Loucy (cell line): ENCODE measurements around the gene PIGQ.

Source experiments
- H2AFZ ChIP-seq: fragments of 200-600 bp; sonication (generic); 2 replicates; pipeline ENCODE4 v1.6.0; 2016; ENCODE audit warnings: antibody characterized with exemption, mild to moderate bottlenecking, low read length, moderate library complexity
- H3F3A ChIP-seq: fragments of 200-600 bp; 2 replicates; pipeline ENCODE4 v1.6.0; 2016; ENCODE audit warnings: antibody characterized with exemption, low read depth, mild to moderate bottlenecking
- H3K27me3 ChIP-seq: fragments of 200-600 bp; sonication (generic); 2 replicates; pipeline ENCODE4 v1.6.1; 2014; ENCODE audit warnings: low read length, mild to moderate bottlenecking; ENCODE audit not compliant: insufficient read depth, poor library complexity, severe bottlenecking
- H3K36me3 ChIP-seq: fragments of 200-600 bp; sonication (generic); 2 replicates; pipeline ENCODE4 v1.6.1; 2016; ENCODE audit warnings: low read length; ENCODE audit not compliant: insufficient read depth
- H3K4me1 ChIP-seq: fragments of 200-600 bp; sonication (generic); 2 replicates; pipeline ENCODE4 v1.5.1; 2014; ENCODE audit warnings: low read length, mild to moderate bottlenecking; ENCODE audit not compliant: insufficient read depth, poor library complexity, severe bottlenecking
- H3K4me2 ChIP-seq: fragments of 200-600 bp; sonication (generic); 2 replicates; pipeline ENCODE4 v1.6.0; 2014; ENCODE audit warnings: antibody characterized with exemption, low read length, low read depth, mild to moderate bottlenecking; ENCODE audit not compliant: poor library complexity, severe bottlenecking
- H3K4me3 ChIP-seq: fragments of 200-600 bp; sonication (generic); 2 replicates; pipeline ENCODE4 v1.5.1; 2014; ENCODE audit warnings: low read length, mild to moderate bottlenecking, mixed read lengths; ENCODE audit not compliant: poor library complexity, severe bottlenecking
- H3K79me2 ChIP-seq: fragments of 200-600 bp; sonication (generic); 2 replicates; pipeline ENCODE4 v1.6.1; 2014; ENCODE audit warnings: low read length; ENCODE audit not compliant: insufficient read depth
- H3K9ac ChIP-seq: fragments of 200-600 bp; sonication (generic); 2 replicates; pipeline ENCODE4 v1.6.0; 2014; ENCODE audit warnings: mild to moderate bottlenecking, low read depth, low read length, moderate library complexity; ENCODE audit not compliant: poor library complexity, severe bottlenecking
- H3K9me2 ChIP-seq: fragments of 200-600 bp; sonication (generic); replicated peaks from 2 replicates; pipeline ENCODE4 v1.6.1; 2016; ENCODE audit warnings: low read depth, low read length, mixed read lengths
- H3K9me3 ChIP-seq: fragments of 200-600 bp; sonication (generic); 2 replicates; pipeline ENCODE4 v1.6.1; 2014; ENCODE audit warnings: mild to moderate bottlenecking, antibody characterized with exemption, low read length, low read depth; ENCODE audit not compliant: insufficient read depth
- H4K20me1 ChIP-seq: fragments of 200-600 bp; sonication (generic); 2 replicates; pipeline ENCODE4 v1.6.0; 2014; ENCODE audit warnings: antibody characterized with exemption, low read length, mild to moderate bottlenecking; ENCODE audit not compliant: insufficient read depth, poor library complexity, severe bottlenecking
- EZH2phosphoT487 ChIP-seq: fragments of 200-600 bp; IDR thresholded peaks from 2 replicates; pipeline ENCODE4 v1.6.1; 2018; ENCODE audit warnings: antibody characterized with exemption, mild to moderate bottlenecking, moderate library complexity, borderline replicate concordance
- TF ChIP-seq, protein P1 (sequence below): fragments of 200-600 bp; sonication (generic); conservative IDR thresholded peaks from 2 replicates; pipeline ENCODE4 v1.5.1; 2014; ENCODE audit warnings: mild to moderate bottlenecking, antibody characterized with exemption, low read length

PIGQ gene

DNA sequence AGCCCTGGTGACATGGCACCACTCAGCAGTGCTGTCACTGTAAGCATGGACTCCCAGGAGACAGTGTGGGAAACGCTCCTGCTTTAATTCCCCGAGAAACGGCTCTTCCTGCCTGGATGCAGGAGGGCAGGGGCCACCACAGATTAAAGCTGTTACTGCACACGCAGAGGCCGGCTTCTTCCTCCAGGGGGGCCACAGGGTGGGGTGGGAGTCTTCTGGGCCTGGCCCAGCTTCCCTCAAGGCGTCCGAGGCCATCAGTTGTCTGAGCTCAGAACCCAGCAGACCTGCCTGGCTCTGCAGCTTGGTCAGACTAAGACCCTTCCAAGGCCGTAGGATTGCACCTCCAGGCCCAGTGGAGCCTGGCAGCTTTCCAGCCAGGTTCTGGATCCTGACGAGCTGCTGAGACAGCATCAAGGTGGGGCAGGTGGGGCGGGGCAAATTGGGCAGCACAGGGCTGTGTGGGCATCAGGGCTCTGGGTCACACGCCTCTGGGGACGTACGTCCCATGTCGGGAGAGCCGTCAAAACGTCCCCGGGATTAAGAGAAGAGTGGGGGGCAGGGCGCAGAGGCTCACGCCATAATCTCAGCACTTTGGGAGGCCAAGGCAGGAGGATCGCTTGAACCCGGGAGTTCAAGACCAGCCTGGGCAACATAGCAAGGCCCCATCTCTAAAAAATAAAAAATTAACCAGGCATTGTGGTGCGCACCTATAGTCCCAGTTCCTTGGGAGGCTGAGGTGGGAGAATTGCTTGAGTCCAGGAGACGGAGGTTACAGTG is 47.3 kb upstream of the PIGQ start:
- Histone ChIP-seq H3K4me1 (peaks cover 5% of the 10 kb centered on the region), H3K36me3 (no peaks in the 10 kb centered on the region), H3K79me2 (peaks cover 3% of the 10 kb centered on the region; the same call in 1 of the 2 replicates), H2AFZ (no peak overlapping the region), H4K20me1 (no peaks in the 10 kb centered on the region), H3K27me3 (no peaks in the 10 kb centered on the region), H3K9me3 (no peaks in the 10 kb centered on the region), H3K9ac (no peak overlapping the region), H3K9me2 (no peaks in the 10 kb centered on the region), H3K4me3 (no peak overlapping the region), H3F3A (no peaks in the 10 kb centered on the region), H3K4me2 (no peak overlapping the region)
- TF ChIP-seq EZH2phosphoT487: no peak
- TF ChIP-seq, protein P1, sequence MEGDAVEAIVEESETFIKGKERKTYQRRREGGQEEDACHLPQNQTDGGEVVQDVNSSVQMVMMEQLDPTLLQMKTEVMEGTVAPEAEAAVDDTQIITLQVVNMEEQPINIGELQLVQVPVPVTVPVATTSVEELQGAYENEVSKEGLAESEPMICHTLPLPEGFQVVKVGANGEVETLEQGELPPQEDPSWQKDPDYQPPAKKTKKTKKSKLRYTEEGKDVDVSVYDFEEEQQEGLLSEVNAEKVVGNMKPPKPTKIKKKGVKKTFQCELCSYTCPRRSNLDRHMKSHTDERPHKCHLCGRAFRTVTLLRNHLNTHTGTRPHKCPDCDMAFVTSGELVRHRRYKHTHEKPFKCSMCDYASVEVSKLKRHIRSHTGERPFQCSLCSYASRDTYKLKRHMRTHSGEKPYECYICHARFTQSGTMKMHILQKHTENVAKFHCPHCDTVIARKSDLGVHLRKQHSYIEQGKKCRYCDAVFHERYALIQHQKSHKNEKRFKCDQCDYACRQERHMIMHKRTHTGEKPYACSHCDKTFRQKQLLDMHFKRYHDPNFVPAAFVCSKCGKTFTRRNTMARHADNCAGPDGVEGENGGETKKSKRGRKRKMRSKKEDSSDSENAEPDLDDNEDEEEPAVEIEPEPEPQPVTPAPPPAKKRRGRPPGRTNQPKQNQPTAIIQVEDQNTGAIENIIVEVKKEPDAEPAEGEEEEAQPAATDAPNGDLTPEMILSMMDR: no peak

DNA sequence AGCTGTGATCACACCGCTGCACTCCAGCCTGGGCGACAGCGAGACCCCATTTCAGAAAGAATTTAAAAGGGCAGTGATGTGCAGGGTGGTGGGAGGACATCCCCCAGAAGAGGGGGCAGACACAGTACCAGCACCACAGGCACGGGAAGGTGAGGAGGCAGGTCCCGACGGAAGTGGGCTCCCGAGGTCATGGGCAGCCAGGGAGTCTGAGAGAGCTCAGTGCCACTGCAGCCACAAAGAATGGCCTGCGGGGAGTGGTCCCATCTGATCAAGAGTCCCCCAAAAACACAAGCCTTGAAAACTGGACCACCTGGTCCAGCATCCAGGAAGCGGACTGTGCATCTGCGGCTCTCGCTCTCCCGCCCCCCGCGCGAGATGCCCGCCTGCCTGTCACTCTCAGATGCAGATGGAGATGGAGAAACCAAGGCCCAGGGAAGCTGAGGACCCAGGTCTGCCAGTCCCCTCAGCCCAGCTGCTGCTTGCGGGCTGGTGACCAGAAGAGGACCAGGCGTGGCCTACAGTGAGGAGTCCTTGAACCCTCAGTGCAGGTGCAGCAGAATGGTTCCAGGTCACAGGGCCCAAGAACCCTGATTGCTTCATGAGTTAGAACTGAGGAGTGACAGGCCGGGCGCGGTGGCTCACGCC is 46.5 kb upstream of the PIGQ start:
- H3K4me1 ChIP-seq: peaks cover 5% of the 10 kb centered on the region
- no peaks in the 10 kb centered on the region for H3K9me2 ChIP-seq
- no peaks in the 10 kb centered on the region for H3K9me3 ChIP-seq
- no peaks in the 10 kb centered on the region for H3F3A ChIP-seq
- no peaks in the 10 kb centered on the region for H3K36me3 ChIP-seq
- H3K27me3 ChIP-seq: no peaks in the 10 kb centered on the region
- no peak overlapping the region for H2AFZ ChIP-seq
- no peak overlapping the region for H3K4me2 ChIP-seq
- no peak overlapping the region for H3K9ac ChIP-seq
- H3K4me3 ChIP-seq: no peak overlapping the region
- H3K79me2 ChIP-seq: peaks cover 4% of the 10 kb centered on the region; the same call in 1 of the 2 replicates
- TF ChIP-seq EZH2phosphoT487: no peak
- TF ChIP-seq, protein P1: no peak
- no peaks in the 10 kb centered on the region for H4K20me1 ChIP-seq

DNA sequence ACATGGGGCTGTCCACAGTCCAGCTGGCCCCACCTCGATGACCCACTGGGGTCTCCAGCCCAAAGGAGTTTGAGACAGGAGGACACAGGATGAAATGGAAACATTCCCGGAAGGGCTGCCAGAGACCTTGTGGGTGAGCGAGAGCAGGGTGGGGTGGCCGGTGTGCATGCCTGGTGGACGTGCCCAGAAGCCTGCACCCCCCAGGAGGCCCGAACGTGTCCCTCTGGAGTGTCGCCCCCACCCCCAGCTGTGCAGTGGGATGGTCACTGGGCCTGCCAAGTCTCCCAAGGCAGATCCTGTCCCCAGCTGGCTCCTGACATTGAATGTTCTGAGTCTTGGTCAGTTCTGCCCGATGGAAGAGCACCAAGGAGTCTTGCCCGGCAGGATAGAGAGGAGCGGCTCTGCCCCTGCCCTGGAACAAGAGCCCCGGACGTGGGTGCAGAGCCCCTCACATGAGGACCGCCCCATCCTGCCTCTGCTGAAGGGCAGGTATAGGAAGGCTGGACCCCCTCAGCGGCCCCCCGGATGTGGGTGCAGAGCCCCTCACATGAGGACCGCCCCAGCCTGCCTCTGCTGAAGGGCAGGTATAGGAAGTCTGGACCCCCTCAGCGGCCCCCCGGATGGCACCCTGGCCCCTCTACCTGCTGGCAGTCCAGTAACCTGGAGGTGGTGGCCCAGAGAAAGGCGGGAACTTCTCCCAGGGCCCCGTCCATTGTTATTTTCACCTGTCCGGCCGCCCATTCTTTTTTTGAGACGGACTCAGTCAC is 45.3 kb upstream of the PIGQ start:
- Histone ChIP-seq H4K20me1 (peaks cover 3% of the 10 kb centered on the region), H3K9me2 (no peaks in the 10 kb centered on the region), H2AFZ (no peak overlapping the region), H3K27me3 (no peaks in the 10 kb centered on the region), H3K79me2 (peaks cover 17% of the 10 kb centered on the region), H3K9me3 (no peaks in the 10 kb centered on the region), H3K4me3 (no peak overlapping the region), H3K9ac (no peak overlapping the region), H3F3A (no peaks in the 10 kb centered on the region), H3K4me2 (no peak overlapping the region), H3K36me3 (no peaks in the 10 kb centered on the region), H3K4me1 (peaks cover 8% of the 10 kb centered on the region)
- TF ChIP-seq EZH2phosphoT487: no peak
- TF ChIP-seq, protein P1: no peak
